ENCODE measurements around the gene FXN. TPM values are rescaled to one million over a fixed set of nuclear protein-coding genes. Genes with fewer than 3 reads are reported as not detected.

The FXN gene
- polyA plus RNA-seq, 2 donors: 3.3 to 10.9 TPM

DNA sequence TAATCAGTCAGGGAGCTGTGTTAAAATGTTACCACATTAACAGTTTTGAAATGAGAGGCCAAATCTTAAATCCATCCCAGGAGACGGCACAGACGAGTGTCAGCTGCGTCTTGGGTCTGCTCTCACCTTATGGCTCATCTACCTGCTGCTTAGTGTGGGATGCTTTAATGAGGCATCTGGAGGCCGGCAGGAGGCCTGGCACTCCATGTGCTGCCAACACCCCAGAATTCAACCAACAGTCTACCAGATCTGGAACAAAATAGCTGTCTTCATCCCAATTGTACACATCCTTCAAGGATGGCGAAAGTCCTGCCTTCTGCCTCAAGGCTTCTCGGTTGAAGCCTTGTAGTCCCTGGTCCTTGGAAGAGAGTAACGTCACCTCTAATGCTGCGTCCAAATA lies 33.6 kb upstream of the FXN start:
- no peak overlapping the region for H3K4me3 ChIP-seq (ENCODE audit: low read depth in 1 of 2, low read length in 2 of 2)
- no peaks in the 10 kb centered on the region for H3K4me1 ChIP-seq (ENCODE audit: control insufficient read depth in 2 of 2, insufficient read depth in 2 of 2, low read length in 1 of 2)
- H3K27ac ChIP-seq (ENCODE audit: low read depth in 2 of 2, low read length in 1 of 2): no peak overlapping the region
- no peaks in the 10 kb centered on the region for H3K36me3 ChIP-seq (ENCODE audit: control insufficient read depth in 2 of 2, insufficient read depth in 2 of 2, low read length in 1 of 2)
- 66 to 69% methylated on average over 8 of the region's 8 CpGs for WGBS, 2 donors
- H3K27me3 ChIP-seq (ENCODE audit: control insufficient read depth in 1 of 2, insufficient read depth in 2 of 2, low read length in 2 of 2): no peaks in the 10 kb centered on the region
- H3K9me3 ChIP-seq (ENCODE audit: control insufficient read depth in 2 of 2, insufficient read depth in 1 of 2, low read depth in 1 of 2, low read length in 1 of 2): no peaks in the 10 kb centered on the region

GRCh38 chr9:69003051-69003450 lies 32.5 kb upstream of the FXN start:
- H3K36me3 ChIP-seq (ENCODE audit: control insufficient read depth in 2 of 2, insufficient read depth in 2 of 2, low read length in 1 of 2): no peaks in the 10 kb centered on the region
- no peak overlapping the region for H3K27ac ChIP-seq (ENCODE audit: low read depth in 2 of 2, low read length in 1 of 2)
- no peaks in the 10 kb centered on the region for H3K9me3 ChIP-seq (ENCODE audit: control insufficient read depth in 2 of 2, insufficient read depth in 1 of 2, low read depth in 1 of 2, low read length in 1 of 2)
- no peaks in the 10 kb centered on the region for H3K4me1 ChIP-seq (ENCODE audit: control insufficient read depth in 2 of 2, insufficient read depth in 2 of 2, low read length in 1 of 2)
- 75 to 80% methylated on average over 8 of the region's 8 CpGs for WGBS, 2 donors
- H3K4me3 ChIP-seq (ENCODE audit: low read depth in 1 of 2, low read length in 2 of 2): no peak overlapping the region
- no peaks in the 10 kb centered on the region for H3K27me3 ChIP-seq (ENCODE audit: control insufficient read depth in 1 of 2, insufficient read depth in 2 of 2, low read length in 2 of 2)

DNA sequence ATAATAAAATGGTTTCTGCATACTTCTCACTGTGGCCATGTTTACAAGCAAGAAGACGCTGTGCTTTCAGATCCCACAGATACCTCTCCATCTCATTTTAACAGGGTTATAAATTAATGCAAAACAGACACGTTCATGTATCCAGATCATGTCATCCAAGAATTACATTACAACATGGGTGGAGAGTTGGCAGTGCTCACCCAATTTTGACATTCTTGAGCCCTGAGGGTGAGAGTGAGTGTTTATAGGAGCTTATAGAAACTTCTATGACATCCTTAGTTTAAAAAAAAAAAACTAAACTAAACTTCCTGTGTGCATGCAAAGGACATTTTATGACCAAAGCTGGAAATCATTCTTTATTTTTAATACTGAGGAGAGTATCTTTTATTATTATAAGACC lies 30.7 kb upstream of the FXN start:
- Histone ChIP-seq H3K4me3 (ENCODE audit: low read depth in 1 of 2, low read length in 2 of 2) (no peak overlapping the region), H3K27me3 (ENCODE audit: control insufficient read depth in 1 of 2, insufficient read depth in 2 of 2, low read length in 2 of 2) (no peaks in the 10 kb centered on the region), H3K36me3 (ENCODE audit: control insufficient read depth in 2 of 2, insufficient read depth in 2 of 2, low read length in 1 of 2) (no peaks in the 10 kb centered on the region), H3K4me1 (ENCODE audit: control insufficient read depth in 2 of 2, insufficient read depth in 2 of 2, low read length in 1 of 2) (no peaks in the 10 kb centered on the region), H3K27ac (ENCODE audit: low read depth in 2 of 2, low read length in 1 of 2) (no peak overlapping the region), H3K9me3 (ENCODE audit: control insufficient read depth in 2 of 2, insufficient read depth in 1 of 2, low read depth in 1 of 2, low read length in 1 of 2) (no peaks in the 10 kb centered on the region)
- 26 to 43% methylated on average over 2 of the region's 2 CpGs for WGBS, 2 donors

- Histone ChIP-seq H3K27ac (ENCODE audit: low read depth in 2 of 2, low read length in 1 of 2) (no peak overlapping the region), H3K4me3 (ENCODE audit: low read depth in 1 of 2, low read length in 2 of 2) (no peak overlapping the region), H3K27me3 (ENCODE audit: control insufficient read depth in 1 of 2, insufficient read depth in 2 of 2, low read length in 2 of 2) (no peaks in the 10 kb centered on the region), H3K36me3 (ENCODE audit: control insufficient read depth in 2 of 2, insufficient read depth in 2 of 2, low read length in 1 of 2) (no peaks in the 10 kb centered on the region), H3K4me1 (ENCODE audit: control insufficient read depth in 2 of 2, insufficient read depth in 2 of 2, low read length in 1 of 2) (no peaks in the 10 kb centered on the region), H3K9me3 (ENCODE audit: control insufficient read depth in 2 of 2, insufficient read depth in 1 of 2, low read depth in 1 of 2, low read length in 1 of 2) (no peaks in the 10 kb centered on the region)
- WGBS, 2 donors: 36 to 51% methylated on average over 1 of the region's 1 CpG
Measured at GRCh38 chr9:69009708-69010107, 25.8 kb upstream of the FXN start.

- WGBS, 2 donors: 70 to 77% methylated on average over 18 of the region's 18 CpGs
- Histone ChIP-seq H3K27ac (ENCODE audit: low read depth in 2 of 2, low read length in 1 of 2) (no peak overlapping the region), H3K27me3 (ENCODE audit: control insufficient read depth in 1 of 2, insufficient read depth in 2 of 2, low read length in 2 of 2) (no peaks in the 10 kb centered on the region), H3K4me1 (ENCODE audit: control insufficient read depth in 2 of 2, insufficient read depth in 2 of 2, low read length in 1 of 2) (no peaks in the 10 kb centered on the region), H3K4me3 (ENCODE audit: low read depth in 1 of 2, low read length in 2 of 2) (no peak overlapping the region), H3K9me3 (ENCODE audit: control insufficient read depth in 2 of 2, insufficient read depth in 1 of 2, low read depth in 1 of 2, low read length in 1 of 2) (no peaks in the 10 kb centered on the region), H3K36me3 (ENCODE audit: control insufficient read depth in 2 of 2, insufficient read depth in 2 of 2, low read length in 1 of 2) (no peaks in the 10 kb centered on the region)
Measured at GRCh38 chr9:69012696-69013381, 22.7 kb upstream of the FXN start.

DNA sequence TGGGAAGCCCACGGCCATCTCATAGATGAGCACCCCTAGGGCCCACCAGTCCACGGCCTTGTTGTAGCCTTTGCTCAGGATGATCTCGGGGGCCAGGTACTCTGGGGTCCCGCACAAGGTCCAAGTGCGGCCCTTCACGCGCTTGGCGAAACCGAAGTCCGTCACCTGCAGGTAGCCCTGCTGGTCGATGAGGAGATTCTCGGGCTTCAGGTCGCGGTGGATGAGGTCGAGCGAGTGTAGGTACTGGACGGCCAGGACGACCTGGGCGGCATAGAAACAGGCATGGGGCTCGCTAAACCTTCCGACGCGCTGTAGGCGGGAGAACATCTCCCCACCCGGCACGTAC lies 22.2 kb upstream of the FXN start:
- WGBS, 2 donors: 96 to 97% methylated on average over 26 of the region's 26 CpGs
- H3K9me3 ChIP-seq (ENCODE audit: control insufficient read depth in 2 of 2, insufficient read depth in 1 of 2, low read depth in 1 of 2, low read length in 1 of 2): no peaks in the 10 kb centered on the region
- no peaks in the 10 kb centered on the region for H3K27me3 ChIP-seq (ENCODE audit: control insufficient read depth in 1 of 2, insufficient read depth in 2 of 2, low read length in 2 of 2)
- no peaks in the 10 kb centered on the region for H3K36me3 ChIP-seq (ENCODE audit: control insufficient read depth in 2 of 2, insufficient read depth in 2 of 2, low read length in 1 of 2)
- no peak overlapping the region for H3K4me3 ChIP-seq (ENCODE audit: low read depth in 1 of 2, low read length in 2 of 2)
- no peak overlapping the region for H3K27ac ChIP-seq (ENCODE audit: low read depth in 2 of 2, low read length in 1 of 2)
- no peaks in the 10 kb centered on the region for H3K4me1 ChIP-seq (ENCODE audit: control insufficient read depth in 2 of 2, insufficient read depth in 2 of 2, low read length in 1 of 2)

DNA sequence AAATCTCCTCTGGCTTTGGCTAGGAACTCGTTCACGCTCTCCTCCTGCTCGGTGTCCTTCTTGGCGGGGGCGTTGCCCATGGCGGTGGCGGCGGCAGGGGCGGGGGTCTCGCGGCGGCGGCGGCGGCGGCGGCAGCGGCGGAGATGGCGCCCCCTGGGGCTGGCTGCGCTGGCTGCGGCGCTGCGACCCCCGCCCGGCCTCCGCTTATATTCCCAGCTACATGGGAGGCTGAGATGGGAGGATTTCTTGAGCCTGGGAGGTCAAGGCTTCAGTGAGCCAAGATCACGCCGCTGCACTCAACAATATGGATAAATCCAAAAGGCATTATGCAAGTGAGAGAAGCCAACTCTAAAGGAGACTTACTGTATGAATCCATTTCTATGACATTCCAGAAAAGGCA lies 21.5 kb upstream of the FXN start, which contains the start of gene PRKACG:
TSS of gene PRKACG (minus strand) at position 101 of the 400 bp plus-strand sequence. CDS start at position 80, 21 bp downstream.
- no peaks in the 10 kb centered on the region for H3K9me3 ChIP-seq (ENCODE audit: control insufficient read depth in 2 of 2, insufficient read depth in 1 of 2, low read depth in 1 of 2, low read length in 1 of 2)
- H3K27ac ChIP-seq (ENCODE audit: low read depth in 2 of 2, low read length in 1 of 2): no peak within 1 kb of the TSS
- no peaks in the 10 kb centered on the region for H3K27me3 ChIP-seq (ENCODE audit: control insufficient read depth in 1 of 2, insufficient read depth in 2 of 2, low read length in 2 of 2)
- H3K4me3 ChIP-seq (ENCODE audit: low read depth in 1 of 2, low read length in 2 of 2): no peak within 1 kb of the TSS
- H3K36me3 ChIP-seq (ENCODE audit: control insufficient read depth in 2 of 2, insufficient read depth in 2 of 2, low read length in 1 of 2): no peaks in the 10 kb centered on the region
- no peaks in the 10 kb centered on the region for H3K4me1 ChIP-seq (ENCODE audit: control insufficient read depth in 2 of 2, insufficient read depth in 2 of 2, low read length in 1 of 2)
- WGBS, 2 donors: 96% methylated on average over 21 to 29 of the region's 29 CpGs

DNA sequence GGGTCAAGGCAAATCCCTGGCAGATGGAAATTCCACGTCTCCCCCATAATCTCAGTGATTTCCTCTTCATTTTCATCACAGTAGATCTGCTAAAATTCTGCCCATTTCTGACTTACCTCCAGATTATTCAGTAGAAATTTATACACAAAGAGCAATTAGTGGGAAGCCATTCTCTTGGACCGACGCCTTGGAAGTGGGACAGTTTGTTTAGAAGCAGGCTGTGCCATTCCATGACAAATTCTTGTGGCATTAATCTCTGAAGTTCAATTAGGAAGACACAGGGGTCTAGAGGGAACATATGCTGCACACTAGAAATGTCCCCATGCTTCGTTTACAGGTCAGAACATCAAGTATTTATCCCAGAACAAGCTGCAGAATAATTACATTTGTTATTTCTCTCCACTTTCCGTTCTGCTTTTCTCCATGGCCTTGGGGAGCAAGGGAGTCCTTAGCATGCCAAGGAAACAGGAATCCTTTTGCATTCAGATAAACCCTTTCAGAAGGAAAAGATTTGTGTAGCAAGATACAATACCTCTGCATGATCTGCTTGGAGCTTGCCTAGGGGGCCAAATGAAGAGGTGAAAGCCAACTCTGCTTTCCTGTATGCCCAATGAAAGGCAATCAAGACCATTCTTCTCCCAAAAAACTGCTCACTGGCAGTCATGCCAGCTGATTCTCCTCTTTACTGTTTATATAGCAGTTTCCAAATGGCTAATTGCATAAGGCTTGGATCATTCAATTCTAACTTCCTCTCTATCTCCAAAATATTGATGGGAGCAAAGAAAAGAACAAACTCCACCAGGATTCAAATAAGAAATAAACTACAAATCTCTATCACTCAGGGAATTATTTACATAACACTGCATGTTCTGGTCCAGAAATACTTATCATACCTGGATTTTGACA lies 19.1 kb upstream of the FXN start:
- Histone ChIP-seq H3K9me3 (ENCODE audit: control insufficient read depth in 2 of 2, insufficient read depth in 1 of 2, low read depth in 1 of 2, low read length in 1 of 2) (no peaks in the 10 kb centered on the region), H3K4me1 (ENCODE audit: control insufficient read depth in 2 of 2, insufficient read depth in 2 of 2, low read length in 1 of 2) (no peaks in the 10 kb centered on the region), H3K36me3 (ENCODE audit: control insufficient read depth in 2 of 2, insufficient read depth in 2 of 2, low read length in 1 of 2) (no peaks in the 10 kb centered on the region), H3K4me3 (ENCODE audit: low read depth in 1 of 2, low read length in 2 of 2) (no peak overlapping the region), H3K27ac (ENCODE audit: low read depth in 2 of 2, low read length in 1 of 2) (no peak overlapping the region), H3K27me3 (ENCODE audit: control insufficient read depth in 1 of 2, insufficient read depth in 2 of 2, low read length in 2 of 2) (no peaks in the 10 kb centered on the region)
- 56% methylated on average over 5 of the region's 5 CpGs for WGBS, 2 donors

GRCh38 chr9:69018737-69019136 lies 16.8 kb upstream of the FXN start:
- no peaks in the 10 kb centered on the region for H3K27me3 ChIP-seq (ENCODE audit: control insufficient read depth in 1 of 2, insufficient read depth in 2 of 2, low read length in 2 of 2)
- no peak overlapping the region for H3K27ac ChIP-seq (ENCODE audit: low read depth in 2 of 2, low read length in 1 of 2)
- 76 to 77% methylated on average over 5 of the region's 5 CpGs for WGBS, 2 donors
- H3K36me3 ChIP-seq (ENCODE audit: control insufficient read depth in 2 of 2, insufficient read depth in 2 of 2, low read length in 1 of 2): no peaks in the 10 kb centered on the region
- H3K4me3 ChIP-seq (ENCODE audit: low read depth in 1 of 2, low read length in 2 of 2): no peak overlapping the region
- H3K9me3 ChIP-seq (ENCODE audit: control insufficient read depth in 2 of 2, insufficient read depth in 1 of 2, low read depth in 1 of 2, low read length in 1 of 2): no peaks in the 10 kb centered on the region
- no peaks in the 10 kb centered on the region for H3K4me1 ChIP-seq (ENCODE audit: control insufficient read depth in 2 of 2, insufficient read depth in 2 of 2, low read length in 1 of 2)

All from esophagus (tissue), 2 donors.